Activated CD8-positive, alpha-beta memory T cell treated with anti-CD3 and anti-CD28 coated beads for 36 hours (primary cell): ENCODE measurements around the gene RBM5. TPM values are rescaled to one million over a fixed set of nuclear protein-coding genes. Genes with fewer than 3 reads are reported as not detected.

Experiments used
- CTCF ChIA-PET: fragments of 350-600 bp; sonication (Branson Sonifier 250); formaldehyde crosslinking; loops from one replicate; lab custom pipeline; 2021; ENCODE audit warnings: antibody characterized with exemption; lab: Charles Lee
- POLR2A ChIA-PET: fragments of 350-600 bp; sonication (Branson Sonifier 250); formaldehyde crosslinking; loops from one replicate; lab custom pipeline; 2021; ENCODE audit warnings: antibody characterized with exemption; lab: Charles Lee
- total RNA-seq, 2 experiments: library from RNA; stranded (reverse); gene quantifications; one replicate each; pipeline ENCODE4 v1.2.3, GENCODE V29; 2021

The RBM5 gene
- total RNA-seq, 2 experiments from 2014 or later, result 101 to 108 TPM

GRCh38 chr3:50132421-50133282 lies 43.9 kb downstream of the RBM5 start:
- CTCF ChIA-PET, result no interaction called here

GRCh38 chr3:50133283-50133615 lies 44.5 kb downstream of the RBM5 start:
- CTCF ChIA-PET, result no interaction called here
- POLR2A ChIA-PET, result no interaction called here

More at GRCh38 chr3:50132421-50133282, 43.9 kb downstream of the RBM5 start:
- POLR2A ChIA-PET, result no interaction called here

- ChIA-PET POLR2A (no interaction called here), CTCF (interaction anchor here (1.0 kb wide), 1 partner anchor 12 kb away, joined by 3 read pairs; no protein-coding TSS in a partner anchor)
Observed at GRCh38 chr3:50134367-50134766, 45.6 kb downstream of the RBM5 start.

GRCh38 chr3:50135964-50136363 lies 47.2 kb downstream of the RBM5 start:
- ChIA-PET POLR2A (no interaction called here), CTCF (interaction anchor here (1.1 kb wide), 1 partner anchor 15 kb away, joined by 3 read pairs; no protein-coding TSS in a partner anchor)

- POLR2A ChIA-PET, result no interaction called here
- CTCF ChIA-PET, result interaction anchor here (1.0 kb wide), 1 partner anchor 80 kb away, joined by 3 read pairs; no protein-coding TSS in a partner anchor
Observed at GRCh38 chr3:50136714-50137405, 48.1 kb downstream of the RBM5 start.

GRCh38 chr3:50137531-50137930 lies 48.8 kb downstream of the RBM5 start:
- ChIA-PET POLR2A (no interaction called here), CTCF (no interaction called here)

GRCh38 chr3:50138266-50139200 lies 49.8 kb downstream of the RBM5 start:
- ChIA-PET POLR2A (no interaction called here), CTCF (interaction anchor here (0.8 kb wide), 1 partner anchor 50 kb away, joined by 3 read pairs; no protein-coding TSS in a partner anchor)

GRCh38 chr3:50139308-50139707 lies 50.6 kb downstream of the RBM5 start:
- POLR2A ChIA-PET, result no interaction called here
- CTCF ChIA-PET, result no interaction called here

- CTCF ChIA-PET, result no interaction called here
- POLR2A ChIA-PET, result no interaction called here
Observed at GRCh38 chr3:50139718-50140423, 51.2 kb downstream of the RBM5 start.

- ChIA-PET POLR2A (no interaction called here), CTCF (no interaction called here)
Observed at GRCh38 chr3:50140990-50141389, 52.3 kb downstream of the RBM5 start.

GRCh38 chr3:50146316-50146901 lies 57.7 kb downstream of the RBM5 start:
- CTCF ChIA-PET, result no interaction called here
- POLR2A ChIA-PET, result no interaction called here

- CTCF ChIA-PET, result no interaction called here
- POLR2A ChIA-PET, result no interaction called here
Observed at GRCh38 chr3:50147016-50147415, 58.3 kb downstream of the RBM5 start.

GRCh38 chr3:50147447-50147846 lies 58.7 kb downstream of the RBM5 start:
- CTCF ChIA-PET, result no interaction called here
- POLR2A ChIA-PET, result no interaction called here

GRCh38 chr3:50147861-50148260 lies 59.1 kb downstream of the RBM5 start:
- CTCF ChIA-PET, result no interaction called here
- POLR2A ChIA-PET, result no interaction called here

- CTCF ChIA-PET, result no interaction called here
- POLR2A ChIA-PET, result interaction anchor here (0.6 kb wide), 1 partner anchor 1350 kb away, joined by 16 read pairs; the partner anchor contains the start of gene DCAF1
Observed at GRCh38 chr3:50150404-50150750, 61.7 kb downstream of the RBM5 start.

GRCh38 chr3:50150863-50151686 lies 62.4 kb downstream of the RBM5 start:
- ChIA-PET CTCF (no interaction called here), POLR2A (interaction anchor here (0.6 kb wide), 1 partner anchor 1349 kb away, joined by 16 read pairs; the partner anchor contains the start of gene DCAF1)

- ChIA-PET POLR2A (no interaction called here), CTCF (no interaction called here)
Observed at GRCh38 chr3:50151728-50152127, 63.0 kb downstream of the RBM5 start.
